B cell (primary cell): Measurements from ENCODE around the gene CTBP2.

Experiments
- CTCF ChIP-seq: fragments of 200-600 bp; IDR thresholded peaks from one replicate; pipeline ENCODE4 v1.8.0; 2022; ENCODE audit warnings: antibody characterized with exemption, mild to moderate bottlenecking
- EZH2 ChIP-seq: IDR thresholded peaks from 2 replicates; pipeline ENCODE4 v1.6.1; 2012; ENCODE audit warnings: borderline replicate concordance, low read depth, mild to moderate bottlenecking, moderate library complexity, low read length; ENCODE audit not compliant: insufficient read depth, poor library complexity, severe bottlenecking

DNA sequence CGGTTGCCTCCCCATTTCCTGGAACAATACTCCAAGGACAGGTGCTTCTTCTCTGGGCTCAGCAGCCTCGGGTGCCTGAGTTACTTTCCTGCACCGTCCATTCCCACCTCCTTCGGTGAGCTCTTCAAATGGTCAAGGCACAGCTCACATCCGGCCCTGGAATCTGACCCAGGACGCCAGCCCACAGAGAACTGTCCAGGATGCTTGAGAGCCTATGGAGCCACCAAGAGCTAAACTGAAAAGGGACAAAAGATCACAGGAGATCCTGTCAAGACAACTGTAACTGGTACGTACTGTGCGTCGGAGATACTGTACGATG is 72.5 kb downstream of the CTBP2 start:
- TF ChIP-seq CTCF (no peak), EZH2 (no peak)
